GM12891 (cell line): ENCODE data around the gene ZFP42.

ENCODE experiments used
- DNase-seq: peaks from one replicate; pipeline ENCODE4 v3.0.0; 2011; ENCODE audit warnings: low spot score; ENCODE audit not compliant: insufficient read length
- FAIRE-seq: peaks from 2 replicates; lab custom pipeline; 2011; peaks lifted over from hg19 to GRCh38; lab: Jason Lieb, UNC
- PAX5 ChIP-seq: IDR thresholded peaks from 2 replicates; pipeline ENCODE4 v1.6.1; 2011; ENCODE audit warnings: low read length, moderate library complexity, mild to moderate bottlenecking; ENCODE audit not compliant: insufficient read depth, severe bottlenecking
- POLR2A ChIP-seq: IDR thresholded peaks from 2 replicates; pipeline ENCODE4 v1.6.1; 2011; ENCODE audit warnings: low read depth, low read length, control low read depth
- POLR2AphosphoS5 ChIP-seq: IDR thresholded peaks from 2 replicates; pipeline ENCODE4 v1.6.1; 2011; ENCODE audit warnings: low read depth, low read length, control low read depth
- POU2F2 ChIP-seq: IDR thresholded peaks from 2 replicates; pipeline ENCODE4 v1.6.1; 2011; ENCODE audit warnings: low read depth, mild to moderate bottlenecking, control low read depth, low read length, moderate library complexity
- SPI1 ChIP-seq: IDR thresholded peaks from 2 replicates; pipeline ENCODE4 v1.6.1; 2011; ENCODE audit warnings: low read depth, low read length, control low read depth
- TAF1 ChIP-seq: IDR thresholded peaks from 2 replicates; pipeline ENCODE4 v1.6.1; 2011; ENCODE audit warnings: low read depth, low read length, control low read depth

ZFP42 gene

GRCh38 chr4:188016754-188017153 lies 21.2 kb downstream of the ZFP42 start:
- FAIRE-seq (no peak), DNase-seq (no peak)
- TF ChIP-seq POLR2AphosphoS5 (no peak), POLR2A (no peak), POU2F2 (no peak), TAF1 (no peak), SPI1 (no peak), PAX5 (no peak)

DNA sequence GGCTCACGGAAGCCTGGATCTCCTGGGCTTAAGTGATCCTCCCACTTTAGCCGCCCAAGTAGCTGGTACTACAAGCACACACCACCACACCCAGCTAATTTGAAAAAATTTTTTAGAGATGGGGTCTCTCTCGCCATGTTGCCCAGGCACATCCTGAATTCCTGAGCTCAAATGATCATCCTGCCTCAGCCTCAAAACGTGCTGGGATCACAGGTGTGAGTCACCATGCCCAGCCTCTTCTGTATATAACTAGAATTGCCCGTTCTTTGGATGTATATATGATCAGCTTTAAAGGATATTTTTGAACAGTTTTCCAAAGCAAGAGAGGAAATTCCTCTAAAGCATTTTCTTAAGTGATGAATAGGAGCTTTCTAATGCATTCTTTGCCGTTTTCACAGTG lies 22.7 kb downstream of the ZFP42 start:
- no peak for DNase-seq
- TF ChIP-seq SPI1 (no peak), POU2F2 (no peak), POLR2AphosphoS5 (no peak), TAF1 (no peak), PAX5 (no peak), POLR2A (no peak)
- FAIRE-seq, result no peak

DNA sequence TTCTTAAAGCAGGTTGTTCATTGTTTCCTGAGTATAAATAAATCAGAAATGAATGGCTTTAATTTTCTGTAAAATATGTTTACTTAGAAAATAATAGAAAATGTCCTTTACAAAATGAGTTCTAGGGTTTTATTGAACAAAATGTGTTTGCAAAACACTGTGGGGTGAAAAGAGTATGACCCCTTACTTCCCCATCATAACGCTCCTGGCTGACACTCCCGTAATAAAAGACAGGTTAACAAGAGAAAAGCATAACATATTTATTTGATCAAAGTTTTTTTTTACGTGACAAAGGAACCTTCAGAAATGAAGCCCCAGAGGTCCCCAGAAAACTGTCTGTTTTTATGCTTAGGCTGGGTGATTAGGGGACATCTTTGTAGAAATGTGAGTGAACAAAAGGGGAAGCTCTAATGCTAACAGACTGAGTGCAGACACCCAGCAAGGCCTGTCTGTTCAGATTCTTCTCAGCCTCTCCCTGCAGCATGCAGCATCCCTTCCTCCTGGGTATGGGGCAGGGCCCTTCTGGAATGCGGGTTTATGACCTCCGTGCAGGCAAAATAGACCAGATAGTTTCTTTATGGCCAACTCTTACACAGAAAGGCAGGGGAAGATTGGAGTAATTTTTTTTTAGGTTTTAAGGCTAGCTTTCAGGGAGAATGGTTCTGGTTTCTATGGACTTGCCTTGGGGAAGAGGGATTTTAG lies 26.1 kb downstream of the ZFP42 start:
- DNase-seq (no peak), FAIRE-seq (no peak)
- TF ChIP-seq POLR2AphosphoS5 (no peak), SPI1 (no peak), POU2F2 (no peak), PAX5 (no peak), POLR2A (no peak), TAF1 (no peak)

- no peak for TF ChIP-seq POLR2AphosphoS5
- TF ChIP-seq POU2F2, result no peak
- no peak for TF ChIP-seq PAX5
- no peak for TF ChIP-seq POLR2A
- TF ChIP-seq SPI1, result no peak
- FAIRE-seq (no peak), DNase-seq (no peak)
These were observed 28.1 kb downstream of the ZFP42 start for GRCh38 chr4:188023682-188024081.

DNA sequence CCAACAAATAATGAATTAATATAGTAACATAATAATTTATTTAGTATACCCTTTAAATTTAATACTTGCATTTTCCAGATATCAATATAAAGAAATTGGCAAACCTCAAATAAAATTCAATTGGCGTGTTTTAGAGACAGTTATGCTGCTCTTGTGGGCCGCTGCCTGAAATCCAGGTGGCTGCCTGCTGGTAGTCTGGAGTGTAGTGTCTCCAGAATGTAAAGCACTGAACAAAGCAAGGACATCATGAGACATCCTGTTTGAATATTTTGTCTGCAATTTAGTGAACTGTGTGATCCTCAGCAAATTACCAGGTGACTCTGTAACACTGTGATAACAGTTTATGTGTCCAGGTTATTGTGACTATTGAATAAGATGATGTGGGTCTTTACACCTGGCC lies 29.9 kb downstream of the ZFP42 start:
- TF ChIP-seq POLR2A (no peak), POLR2AphosphoS5 (no peak), SPI1 (no peak), POU2F2 (no peak), PAX5 (no peak), TAF1 (no peak)
- no peak for DNase-seq
- FAIRE-seq, result no peak

DNA sequence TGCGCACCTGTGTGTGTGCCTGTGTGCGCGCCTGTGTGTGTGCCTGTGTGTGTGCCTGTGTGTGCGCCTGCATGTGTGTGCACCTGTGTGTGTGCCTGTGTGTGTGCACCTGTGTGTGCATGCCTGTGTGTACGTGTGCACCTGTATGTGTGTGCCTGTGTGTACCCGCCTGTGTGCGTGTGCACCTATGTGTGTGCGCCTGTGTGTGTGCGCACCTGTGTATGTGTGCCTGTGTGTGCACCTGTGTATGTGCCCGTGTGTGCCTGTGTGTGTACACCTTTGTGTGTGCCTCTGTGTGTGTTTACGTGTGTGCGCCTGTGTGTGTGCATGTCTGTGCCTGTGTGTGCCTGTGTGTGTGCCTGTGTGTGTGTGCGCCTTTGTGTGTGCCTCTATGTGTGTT lies 33.5 kb downstream of the ZFP42 start:
- no peak for DNase-seq
- FAIRE-seq, result no peak
- TF ChIP-seq POU2F2 (no peak), POLR2AphosphoS5 (no peak), TAF1 (no peak), PAX5 (no peak), POLR2A (no peak), SPI1 (no peak)

GRCh38 chr4:188030401-188030800 lies 34.8 kb downstream of the ZFP42 start:
- DNase-seq (no peak), FAIRE-seq (no peak)
- TF ChIP-seq PAX5 (no peak), POLR2A (no peak), POLR2AphosphoS5 (no peak), POU2F2 (no peak), SPI1 (no peak), TAF1 (no peak)

DNA sequence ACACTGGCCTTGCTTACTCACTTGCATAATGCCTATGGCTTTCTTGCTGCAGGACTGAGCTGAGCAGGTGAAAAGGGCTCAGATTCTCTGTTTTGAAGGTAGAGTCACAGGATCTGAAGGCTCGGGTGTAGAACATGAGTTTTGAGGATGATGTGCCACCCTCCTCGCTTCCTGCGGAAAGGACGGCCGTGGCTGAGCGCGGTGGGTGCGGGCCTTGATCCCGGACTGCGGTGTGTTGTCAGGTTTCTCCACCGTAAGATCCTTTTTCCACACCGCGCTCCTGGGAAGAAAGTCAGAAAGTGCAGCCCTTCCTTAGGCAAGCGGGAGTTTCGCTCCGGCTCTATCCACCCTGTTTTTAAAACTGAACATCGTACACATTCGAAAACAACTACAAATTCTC lies 36.2 kb downstream of the ZFP42 start:
- no peak for FAIRE-seq
- DNase-seq, result no peak
- TF ChIP-seq POLR2A (no peak), TAF1 (no peak), PAX5 (no peak)

DNA sequence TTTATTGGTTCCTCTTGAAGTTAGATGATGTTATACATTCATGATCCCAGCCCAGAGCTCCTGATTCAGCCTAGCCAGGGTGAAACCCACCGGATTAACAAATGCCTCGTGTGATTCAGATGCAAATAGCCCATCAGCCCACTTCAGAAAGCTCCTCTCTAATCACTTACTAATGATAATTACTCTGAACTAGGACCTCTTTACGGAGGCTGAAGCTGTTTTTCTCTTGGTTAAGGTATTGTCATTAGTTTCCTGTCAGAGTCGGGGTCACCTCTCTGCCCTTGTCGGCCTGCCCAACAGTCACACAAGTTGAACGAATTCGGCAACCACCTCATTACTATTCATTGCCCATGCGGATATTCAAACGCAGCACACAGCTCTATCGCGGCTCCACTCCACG lies 36.6 kb downstream of the ZFP42 start:
- FAIRE-seq, result no peak
- DNase-seq, result no peak
- TF ChIP-seq POU2F2 (no peak), POLR2A (no peak), TAF1 (no peak), POLR2AphosphoS5 (no peak), SPI1 (no peak), PAX5 (no peak)

DNA sequence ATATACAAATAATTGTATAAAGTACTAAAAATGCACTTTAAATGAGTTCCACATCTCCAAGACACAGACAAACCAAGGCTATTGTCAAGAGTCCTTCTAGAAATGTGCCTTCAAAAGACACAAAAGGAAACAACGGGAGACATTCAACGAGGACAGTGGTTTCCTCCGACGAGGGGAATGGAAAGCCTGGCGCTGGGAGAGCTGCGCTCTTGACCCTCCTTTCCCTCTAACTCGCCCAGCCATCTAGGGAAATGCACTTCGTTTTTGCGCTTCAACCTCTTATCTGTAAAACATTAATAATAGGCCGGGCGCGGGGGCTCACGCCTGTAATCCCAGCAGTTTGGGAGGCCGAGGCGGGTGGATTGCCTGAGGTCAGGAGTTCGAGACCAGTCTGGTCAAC lies 37.0 kb downstream of the ZFP42 start:
- no peak for TF ChIP-seq POLR2AphosphoS5
- no peak for TF ChIP-seq TAF1
- TF ChIP-seq SPI1, result no peak
- no peak for TF ChIP-seq POU2F2
- no peak for TF ChIP-seq PAX5
- TF ChIP-seq POLR2A, result no peak
- FAIRE-seq, result no peak
- DNase-seq, result no peak
